ENCODE measurements around the gene SCN10A.

- TF ChIP-seq POLR2A (IDR thresholded peaks at IDR 0.05) (no peak), CTCF (IDR thresholded peaks at IDR 0.05) (no peak)
Observed at GRCh38 chr3:38829404-38829803, 13.4 kb upstream of the SCN10A start.
